ENCODE data around the gene NPM1.

NPM1 gene

DNA sequence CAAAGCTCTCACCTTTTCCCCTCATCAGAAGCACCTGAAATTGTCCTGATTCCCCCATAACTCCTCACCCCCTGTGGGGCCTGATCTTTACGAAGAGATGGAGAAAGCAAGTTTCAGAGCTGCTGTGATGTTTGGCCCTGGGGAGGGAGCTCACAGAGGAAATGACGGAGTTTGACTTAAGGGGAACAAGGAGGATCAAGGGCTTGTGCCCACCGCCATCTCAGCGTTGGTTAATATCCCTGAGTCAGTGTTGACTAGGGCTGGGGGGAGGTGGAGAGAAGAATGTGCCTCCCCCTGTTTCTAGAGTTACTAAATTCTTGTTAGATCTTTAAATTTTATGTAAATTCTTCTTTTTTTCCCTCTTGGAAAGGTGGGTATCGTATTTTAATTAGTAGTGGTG lies 59.6 kb downstream of the NPM1 start:
- H3K4me2 ChIP-seq, result no peak overlapping the region
- no peak overlapping the region for H3K27ac ChIP-seq
- no peaks in the 10 kb centered on the region for H3K36me3 ChIP-seq
- no peak for TF ChIP-seq Cebpa-rat (IDR thresholded peaks at IDR 0.05)
- H3K9ac ChIP-seq, result no peak overlapping the region
- no peaks in the 10 kb centered on the region for H4K20me1 ChIP-seq
- no peaks in the 10 kb centered on the region for H3K9me3 ChIP-seq
- H3K4me3 ChIP-seq, result no peak overlapping the region
- H3K4me1 ChIP-seq, result no peaks in the 10 kb centered on the region
- peaks cover 21% of the 10 kb centered on the region for H3K27me3 ChIP-seq

DNA sequence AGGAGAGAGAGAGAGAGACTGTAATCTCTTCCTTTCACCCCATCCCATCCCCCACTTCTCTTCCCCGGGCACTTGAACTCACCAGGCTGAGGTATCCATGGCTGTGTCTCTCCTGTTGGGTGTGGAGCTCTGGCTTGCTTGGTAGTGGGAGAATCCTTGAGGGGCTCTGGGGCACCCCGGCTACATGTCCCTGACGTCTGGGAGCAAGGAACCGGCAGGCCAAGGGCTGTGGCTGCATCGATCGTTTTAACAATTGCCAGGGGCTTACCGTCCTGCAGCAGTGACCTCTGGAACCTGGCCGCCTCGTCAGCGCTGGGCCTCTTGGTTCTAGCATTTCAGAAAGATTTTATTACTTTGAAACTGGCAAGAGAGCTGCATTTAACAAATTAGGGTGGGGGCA lies 61.8 kb downstream of the NPM1 start:
- Histone ChIP-seq H3K27ac (no peak overlapping the region), H3K4me2 (no peak overlapping the region), H3K4me3 (no peak overlapping the region), H3K36me3 (no peaks in the 10 kb centered on the region), H3K9me3 (no peaks in the 10 kb centered on the region), H4K20me1 (no peaks in the 10 kb centered on the region), H3K27me3 (peaks cover 23% of the 10 kb centered on the region), H3K4me1 (no peaks in the 10 kb centered on the region), H3K9ac (no peak overlapping the region)
- no peak for TF ChIP-seq Cebpa-rat (IDR thresholded peaks at IDR 0.05)

DNA sequence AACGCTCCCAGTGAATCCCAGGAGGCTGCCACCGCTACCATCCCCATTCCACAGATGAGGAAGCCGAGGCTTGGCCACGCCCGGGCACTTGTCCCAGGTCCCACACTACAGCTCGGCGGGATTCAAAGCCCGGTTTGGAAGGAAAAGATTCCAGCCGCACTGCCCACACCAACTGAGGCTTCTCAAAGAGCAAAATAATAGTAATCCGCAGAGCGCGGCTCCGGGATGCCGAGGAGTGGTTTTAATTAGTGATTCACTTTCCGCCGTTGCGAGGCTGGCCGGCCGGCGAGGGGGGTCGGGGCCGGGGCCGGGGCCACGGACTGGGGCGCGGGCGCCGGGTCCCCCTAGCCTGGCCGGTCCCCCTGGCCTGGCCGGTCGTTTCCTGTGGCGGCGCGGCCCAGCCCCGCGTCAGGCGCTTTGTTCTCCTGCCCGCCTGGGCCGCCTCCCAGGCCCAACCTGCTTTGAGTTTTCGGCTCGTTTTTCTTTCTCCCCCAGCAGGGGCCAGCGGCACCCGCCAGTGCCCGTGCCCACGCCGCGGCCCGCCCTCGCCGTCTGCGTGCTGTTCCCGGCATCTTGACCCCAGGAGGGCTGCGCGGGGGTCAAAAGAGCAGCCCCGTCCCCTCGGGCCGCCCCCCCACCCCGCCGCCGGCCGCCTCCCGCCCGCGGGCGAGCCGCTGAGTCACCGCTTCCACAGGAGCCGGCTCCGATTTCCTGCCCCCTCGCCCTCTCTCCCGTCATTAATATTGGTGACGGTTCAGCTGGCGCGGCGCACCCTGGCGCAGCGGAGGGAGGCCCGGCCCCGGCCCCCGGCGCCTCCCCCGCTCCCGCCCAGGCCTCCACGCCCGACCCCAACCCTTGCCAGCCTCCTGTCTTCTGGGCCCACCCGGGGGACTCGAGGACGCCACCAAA lies 63.0 kb downstream of the NPM1 start:
- H3K9me3 ChIP-seq, result no peaks in the 10 kb centered on the region
- no peaks in the 10 kb centered on the region for H3K4me1 ChIP-seq
- no peaks in the 10 kb centered on the region for H4K20me1 ChIP-seq
- peak overlapping the region; percentile 26 for H3K4me2 ChIP-seq
- no peak overlapping the region for H3K4me3 ChIP-seq
- no peak overlapping the region for H3K27ac ChIP-seq
- no peak overlapping the region for H3K9ac ChIP-seq
- no peaks in the 10 kb centered on the region for H3K36me3 ChIP-seq
- no peak for TF ChIP-seq Cebpa-rat (IDR thresholded peaks at IDR 0.05)
- peaks cover 23% of the 10 kb centered on the region for H3K27me3 ChIP-seq

DNA sequence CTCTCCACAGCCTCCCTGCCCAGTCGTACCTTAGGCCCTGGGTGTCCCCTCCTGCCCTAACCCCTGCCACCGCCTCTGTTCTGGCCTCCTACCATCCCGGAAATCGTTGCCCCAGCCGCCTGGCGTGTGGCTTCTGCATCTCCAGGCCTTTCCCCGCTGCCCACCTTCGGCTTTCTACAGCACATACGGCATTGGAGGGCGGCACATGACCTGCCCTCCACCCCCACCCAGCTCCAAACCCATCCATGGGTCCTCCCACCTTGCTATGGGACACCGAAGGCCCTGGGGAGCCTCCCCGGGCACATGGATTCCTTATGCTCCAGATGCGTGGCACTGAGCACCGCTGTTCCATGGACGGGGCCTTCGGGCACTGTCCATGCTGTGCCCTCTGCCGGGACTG lies 63.8 kb downstream of the NPM1 start:
- no peaks in the 10 kb centered on the region for H4K20me1 ChIP-seq
- H3K9me3 ChIP-seq, result no peaks in the 10 kb centered on the region
- H3K27ac ChIP-seq, result no peak overlapping the region
- peak overlapping the region; percentile 26; the same call in 1 of the 2 replicates for H3K4me2 ChIP-seq
- H3K9ac ChIP-seq, result no peak overlapping the region
- no peaks in the 10 kb centered on the region for H3K36me3 ChIP-seq
- no peaks in the 10 kb centered on the region for H3K4me1 ChIP-seq
- H3K27me3 ChIP-seq, result peaks cover 23% of the 10 kb centered on the region
- H3K4me3 ChIP-seq, result no peak overlapping the region
- TF ChIP-seq Cebpa-rat (IDR thresholded peaks at IDR 0.05), result no peak

DNA sequence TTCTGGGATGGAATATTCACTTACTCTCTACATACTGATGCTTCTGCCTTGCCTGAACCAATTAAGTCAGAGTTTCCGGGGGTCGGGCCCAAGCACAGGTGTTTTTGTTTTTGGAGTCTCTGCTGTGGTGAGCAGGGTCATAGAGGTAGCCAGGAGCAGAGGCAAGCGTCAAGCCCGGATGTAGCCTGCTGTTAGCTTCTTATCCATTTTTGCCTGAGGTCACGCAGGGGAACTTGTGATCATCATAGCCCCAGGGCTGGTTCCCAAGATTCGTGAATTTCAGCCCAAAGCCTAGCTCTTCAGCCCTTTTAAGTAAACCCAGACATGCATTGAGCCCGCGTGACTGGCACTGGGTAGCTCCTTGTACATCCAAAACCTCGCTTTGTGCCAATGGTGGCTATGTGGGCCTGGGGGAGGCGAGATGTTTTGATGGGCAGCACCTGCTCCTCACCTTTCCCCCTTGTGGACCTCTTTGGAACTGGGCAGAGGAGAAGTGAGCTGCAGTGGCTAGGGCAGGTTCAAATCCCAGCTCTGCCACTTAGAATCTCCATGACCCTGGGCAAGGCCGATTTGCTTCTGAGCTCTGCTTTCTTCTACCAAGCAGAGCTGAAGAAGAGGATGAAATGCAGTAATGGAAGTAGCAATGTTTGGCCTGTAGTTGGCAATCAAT lies 65.5 kb downstream of the NPM1 start:
- Histone ChIP-seq H3K27ac (no peak overlapping the region), H3K4me1 (no peaks in the 10 kb centered on the region), H3K4me3 (no peak overlapping the region), H3K36me3 (no peaks in the 10 kb centered on the region), H3K9me3 (no peaks in the 10 kb centered on the region), H3K27me3 (peaks cover 23% of the 10 kb centered on the region), H3K9ac (no peak overlapping the region), H3K4me2 (no peak overlapping the region), H4K20me1 (no peaks in the 10 kb centered on the region)
- TF ChIP-seq Cebpa-rat (IDR thresholded peaks at IDR 0.05), result no peak

DNA sequence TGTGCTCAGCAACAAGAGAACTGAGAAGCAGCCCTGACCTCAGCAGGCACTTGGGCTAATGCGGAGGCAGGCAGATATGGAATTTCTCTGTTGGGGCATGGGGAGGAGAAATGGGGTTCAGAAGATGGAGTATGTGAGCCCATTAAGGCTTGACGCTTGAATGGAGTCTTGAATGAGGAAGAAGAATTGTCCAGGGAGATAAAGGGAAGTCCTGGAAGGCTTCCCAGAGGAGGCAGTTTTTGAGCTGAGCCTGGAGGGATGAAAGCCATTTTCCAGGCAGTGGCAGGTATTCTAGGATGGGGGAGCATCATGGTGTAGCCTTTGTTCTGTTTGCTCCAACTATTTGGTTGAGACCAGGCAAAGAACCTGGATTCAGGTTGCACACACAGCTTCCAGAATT lies 66.3 kb downstream of the NPM1 start:
- H3K36me3 ChIP-seq, result no peaks in the 10 kb centered on the region
- no peaks in the 10 kb centered on the region for H4K20me1 ChIP-seq
- peaks cover 23% of the 10 kb centered on the region for H3K27me3 ChIP-seq
- no peaks in the 10 kb centered on the region for H3K4me1 ChIP-seq
- H3K4me3 ChIP-seq, result no peak overlapping the region
- no peak for TF ChIP-seq Cebpa-rat (IDR thresholded peaks at IDR 0.05)
- H3K9ac ChIP-seq, result no peak overlapping the region
- H3K9me3 ChIP-seq, result no peaks in the 10 kb centered on the region
- H3K27ac ChIP-seq, result no peak overlapping the region
- H3K4me2 ChIP-seq, result no peak overlapping the region

DNA sequence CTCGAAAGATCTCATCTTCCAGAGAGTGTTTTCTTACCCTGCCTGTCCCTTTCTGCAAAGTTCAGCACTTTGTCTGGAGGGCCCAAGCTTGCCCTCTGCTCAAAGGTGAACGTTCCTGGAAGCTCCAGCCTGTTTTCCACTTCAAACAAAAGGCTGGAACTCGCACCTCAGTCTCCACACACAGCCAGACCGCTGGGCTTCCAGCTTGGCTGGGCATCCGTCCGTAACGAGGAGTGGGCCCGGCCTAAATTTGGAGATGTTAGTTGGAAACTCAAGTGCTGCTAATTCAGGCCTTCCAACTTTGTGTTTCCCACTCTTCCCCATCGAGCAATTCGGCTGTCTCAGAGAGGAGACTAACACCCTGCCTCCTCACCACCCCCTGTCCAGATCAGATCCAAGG lies 66.9 kb downstream of the NPM1 start:
- H3K27me3 ChIP-seq, result peaks cover 23% of the 10 kb centered on the region
- H3K36me3 ChIP-seq, result no peaks in the 10 kb centered on the region
- H3K4me1 ChIP-seq, result no peaks in the 10 kb centered on the region
- H3K27ac ChIP-seq, result no peak overlapping the region
- no peak overlapping the region for H3K9ac ChIP-seq
- H3K4me2 ChIP-seq, result no peak overlapping the region
- H3K9me3 ChIP-seq, result no peaks in the 10 kb centered on the region
- no peak for TF ChIP-seq Cebpa-rat (IDR thresholded peaks at IDR 0.05)
- H3K4me3 ChIP-seq, result no peak overlapping the region
- H4K20me1 ChIP-seq, result no peaks in the 10 kb centered on the region

DNA sequence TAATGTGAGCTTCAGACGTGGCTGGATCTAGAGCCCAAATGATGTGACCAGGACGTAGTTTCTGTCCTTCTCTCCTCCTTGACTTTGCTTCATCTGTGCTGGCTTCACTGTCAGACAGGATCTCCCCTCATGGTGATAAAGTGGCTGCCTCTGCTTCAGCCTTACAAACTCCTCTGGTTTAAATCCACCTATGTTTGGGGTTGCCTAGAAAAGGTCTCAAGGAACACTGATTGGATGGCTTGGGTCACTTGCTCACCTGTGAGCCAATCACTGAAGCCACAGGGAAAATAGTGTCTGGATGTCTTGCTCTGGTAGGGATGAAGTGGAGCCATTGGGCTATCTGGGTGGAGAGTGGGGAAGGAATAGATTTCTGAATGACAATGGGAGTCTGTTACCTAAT lies 67.9 kb downstream of the NPM1 start:
- H3K36me3 ChIP-seq, result no peaks in the 10 kb centered on the region
- H3K4me3 ChIP-seq, result no peak overlapping the region
- no peak overlapping the region for H3K27ac ChIP-seq
- TF ChIP-seq Cebpa-rat (IDR thresholded peaks at IDR 0.05), result no peak
- no peak overlapping the region for H3K4me2 ChIP-seq
- peaks cover 16% of the 10 kb centered on the region; the same call in 1 of the 2 replicates for H3K27me3 ChIP-seq
- no peaks in the 10 kb centered on the region for H3K4me1 ChIP-seq
- H4K20me1 ChIP-seq, result no peaks in the 10 kb centered on the region
- no peak overlapping the region for H3K9ac ChIP-seq
- no peaks in the 10 kb centered on the region for H3K9me3 ChIP-seq

DNA sequence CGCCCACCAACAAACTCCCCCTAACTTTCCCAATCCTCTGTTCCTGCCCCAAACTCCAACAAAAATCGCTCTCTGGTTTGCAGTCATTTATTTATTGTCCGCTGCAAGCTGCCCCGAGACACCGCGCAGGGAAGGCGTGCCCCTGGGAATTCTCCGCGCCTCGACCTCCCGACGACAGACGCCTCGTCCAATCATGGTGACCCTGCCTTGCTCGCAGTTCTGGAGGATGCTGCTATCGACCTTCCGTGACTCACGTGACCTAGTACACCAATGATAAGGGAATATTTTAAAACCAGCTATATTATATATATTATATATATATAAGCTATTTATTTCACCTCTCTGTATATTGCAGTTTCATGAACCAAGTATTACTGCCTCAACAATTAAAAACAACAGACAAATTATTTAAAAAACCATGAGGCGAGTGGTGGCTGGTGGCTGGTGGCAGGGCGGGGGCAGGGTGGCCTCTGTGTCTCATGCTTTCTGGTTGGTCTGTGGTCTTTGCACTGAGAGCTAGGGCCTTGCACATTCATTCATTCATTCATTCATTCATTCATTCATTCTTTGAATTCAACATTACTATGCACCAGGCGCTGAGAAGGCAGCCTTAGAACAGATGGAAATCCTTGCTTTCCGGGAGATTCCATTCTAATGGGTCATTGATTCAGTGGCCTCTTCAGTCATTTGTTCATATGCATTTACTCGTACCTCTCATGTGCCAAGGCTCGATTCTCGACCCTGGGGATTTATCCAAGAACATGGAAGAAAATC lies 69.7 kb downstream of the NPM1 start:
- no peaks in the 10 kb centered on the region for H3K36me3 ChIP-seq
- H3K9me3 ChIP-seq, result no peaks in the 10 kb centered on the region
- no peak overlapping the region for H3K27ac ChIP-seq
- H4K20me1 ChIP-seq, result no peaks in the 10 kb centered on the region
- H3K4me1 ChIP-seq, result no peaks in the 10 kb centered on the region
- no peak for TF ChIP-seq Cebpa-rat (IDR thresholded peaks at IDR 0.05)
- H3K9ac ChIP-seq, result no peak overlapping the region
- H3K4me2 ChIP-seq, result no peak overlapping the region
- H3K27me3 ChIP-seq, result 0 out of 2 replicates have a peak, but pooled peaks cover under 1% of the 10 kb centered on the region
- no peak overlapping the region for H3K4me3 ChIP-seq

DNA sequence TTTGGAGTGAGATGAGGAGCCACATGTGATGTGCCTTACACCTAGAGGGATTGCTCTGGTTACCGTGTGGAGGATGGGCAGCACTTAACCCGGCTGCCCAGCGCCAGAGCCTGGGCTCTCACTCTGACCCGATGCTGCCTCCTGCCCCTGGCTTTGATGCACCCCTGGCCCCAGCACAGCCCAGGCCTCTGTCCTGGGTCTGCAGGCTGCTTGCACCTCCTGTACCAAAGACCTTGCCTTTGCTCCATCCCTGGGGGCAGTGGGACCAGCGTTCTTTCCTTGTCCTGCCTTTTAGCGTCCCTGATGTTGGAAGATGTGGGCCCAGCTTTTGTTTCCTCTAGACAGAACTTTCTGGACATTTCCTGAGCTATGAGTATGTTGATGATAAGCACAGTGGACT lies 72.2 kb downstream of the NPM1 start:
- Histone ChIP-seq H3K4me1 (no peaks in the 10 kb centered on the region), H3K27ac (no peak overlapping the region), H3K9me3 (no peaks in the 10 kb centered on the region), H3K4me3 (no peak overlapping the region), H3K36me3 (no peaks in the 10 kb centered on the region), H3K9ac (no peak overlapping the region), H3K4me2 (no peak overlapping the region), H3K27me3 (no peaks in the 10 kb centered on the region), H4K20me1 (no peaks in the 10 kb centered on the region)
- no peak for TF ChIP-seq Cebpa-rat (IDR thresholded peaks at IDR 0.05)
